Brain microvascular endothelial cell (primary cell): ENCODE data around the gene ASB6.

Experiments used
- DNase-seq: peaks from one replicate; pipeline ENCODE4 v3.0.0-alpha.2; 2020
- H3K27ac ChIP-seq: fragments of 250-450 bp; sonication (Bioruptor Pico); 2 replicates; pipeline ENCODE4 v1.5.1; 2020; ENCODE audit warnings: mild to moderate bottlenecking, moderate library complexity
- H3K27me3 ChIP-seq: fragments of 250-450 bp; sonication (Bioruptor Pico); replicated peaks from 2 replicates; pipeline ENCODE4 v1.5.1; 2020; ENCODE audit warnings: mild to moderate bottlenecking
- H3K36me3 ChIP-seq: fragments of 250-450 bp; sonication (Bioruptor Pico); replicated peaks from 2 replicates; pipeline ENCODE4 v1.5.1; 2020; ENCODE audit warnings: mild to moderate bottlenecking
- H3K4me3 ChIP-seq: 2 replicates; pipeline ENCODE4 v1.5.1; 2011; ENCODE audit warnings: low read depth, mild to moderate bottlenecking, control low read depth, low read length, moderate library complexity
- CTCF ChIP-seq: IDR thresholded peaks from 2 replicates; pipeline ENCODE4 v1.5.1; 2011; ENCODE audit warnings: low read depth, mild to moderate bottlenecking, moderate library complexity, low read length, control low read depth, inconsistent platforms; ENCODE audit errors: missing control alignments
- in situ Hi-C: cut with HindIII; loops from 2 replicates; pipeline ENCODE4 v1.10.0; 2017; ENCODE audit warnings: low sequenced_read_pairs, low pct_ligation_motif_present

Gene ASB6

GRCh38 chr9:129656795-129657390 lies 14.9 kb upstream of the ASB6 start:
- TF ChIP-seq CTCF: no peak
- DNase-seq: peak; percentile 79
- in situ Hi-C loops: no loop called here

DNA sequence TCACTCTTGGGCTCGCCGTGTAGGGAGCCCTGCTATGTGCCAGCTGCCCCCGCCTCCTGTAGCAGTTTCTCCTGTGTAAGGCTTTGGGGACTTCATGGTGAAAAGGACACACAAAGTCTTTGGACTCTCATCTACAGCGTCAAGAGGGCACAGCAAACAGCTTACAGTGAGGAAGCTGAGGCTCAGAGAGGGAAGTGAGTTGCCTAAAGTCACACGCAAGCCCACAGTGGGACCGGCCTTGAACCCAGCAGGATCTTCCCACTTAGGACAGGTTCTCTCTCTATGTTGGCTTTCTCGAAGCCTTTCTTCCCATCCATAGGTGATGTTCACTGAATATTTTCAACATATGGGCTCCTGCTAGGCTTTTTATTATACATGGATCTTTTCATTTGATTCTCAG lies 13.7 kb upstream of the ASB6 start:
- in situ Hi-C loops: no loop called here
- Histone ChIP-seq H3K27ac (no peak overlapping the region), H3K27me3 (no peaks in the 10 kb centered on the region), H3K36me3 (no peaks in the 10 kb centered on the region), H3K4me3 (no peak overlapping the region)
- DNase-seq: no peak
- no peak for TF ChIP-seq CTCF

More at GRCh38 chr9:129656795-129657390, 14.9 kb upstream of the ASB6 start:
- Histone ChIP-seq H3K4me3 (no peak overlapping the region), H3K36me3 (no peaks in the 10 kb centered on the region), H3K27ac (no peak overlapping the region), H3K27me3 (no peaks in the 10 kb centered on the region)

GRCh38 chr9:129655154-129655553 lies 13.2 kb upstream of the ASB6 start:
- no peak for TF ChIP-seq CTCF
- in situ Hi-C loops: no loop called here
- no peaks in the 10 kb centered on the region for H3K36me3 ChIP-seq

DNA sequence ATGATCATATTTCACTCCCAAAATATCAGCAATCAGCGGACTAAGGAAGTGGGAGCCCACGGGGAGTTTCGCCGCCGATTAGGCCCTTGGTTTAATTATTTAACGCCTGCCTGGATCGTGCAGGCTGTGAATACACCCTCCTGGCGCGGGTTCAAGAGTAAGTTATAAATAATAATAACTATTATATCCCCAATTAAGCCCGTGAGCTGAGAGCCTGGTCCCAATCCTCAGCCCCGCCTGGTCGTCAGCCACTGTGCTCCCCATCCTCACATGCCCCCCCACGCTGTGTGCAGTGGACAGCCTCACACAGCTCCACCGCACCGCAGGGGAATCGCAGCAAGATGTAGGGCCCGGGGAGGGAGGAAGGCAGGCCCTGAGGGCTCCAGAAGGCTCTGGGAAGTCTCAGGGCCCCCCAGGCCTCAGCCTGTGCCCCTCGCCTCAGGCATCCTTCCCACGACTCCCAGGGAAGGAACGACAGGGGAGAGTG lies 12.6 kb upstream of the ASB6 start:
- no peak for DNase-seq
- Histone ChIP-seq H3K4me3 (no peak overlapping the region), H3K27ac (no peak overlapping the region), H3K27me3 (no peaks in the 10 kb centered on the region), H3K36me3 (no peaks in the 10 kb centered on the region)
- in situ Hi-C loops: no loop called here
- no peak for TF ChIP-seq CTCF

More at GRCh38 chr9:129655154-129655553, 13.2 kb upstream of the ASB6 start:
- no peak overlapping the region for H3K4me3 ChIP-seq
- no peaks in the 10 kb centered on the region for H3K27me3 ChIP-seq
- H3K27ac ChIP-seq: no peak overlapping the region
- DNase-seq: no peak

GRCh38 chr9:129653823-129654553 lies 12.0 kb upstream of the ASB6 start:
- in situ Hi-C loops: no loop called here
- Histone ChIP-seq H3K27me3 (no peaks in the 10 kb centered on the region), H3K36me3 (no peaks in the 10 kb centered on the region), H3K4me3 (no peak overlapping the region), H3K27ac (no peak overlapping the region)
- TF ChIP-seq CTCF: no peak
- DNase-seq: no peak
